Measurements from ENCODE around the gene EHD4. TPM values are rescaled to one million over a fixed set of nuclear protein-coding genes. Genes with fewer than 3 reads are reported as not detected.
A peak's percentile ranks its signal among the peaks of the same experiment; 100 is the strongest.

The EHD4 gene
- total RNA-seq, 1 donor from 2014 or later = 23.8 TPM

- no peaks in the 10 kb centered on the region for H3K9me3 Mint-ChIP-seq (ENCODE audit: low read depth)
- H3K4me1 Mint-ChIP-seq (ENCODE audit: low read depth) = no peaks in the 10 kb centered on the region
- TF ChIP-seq, protein P1, sequence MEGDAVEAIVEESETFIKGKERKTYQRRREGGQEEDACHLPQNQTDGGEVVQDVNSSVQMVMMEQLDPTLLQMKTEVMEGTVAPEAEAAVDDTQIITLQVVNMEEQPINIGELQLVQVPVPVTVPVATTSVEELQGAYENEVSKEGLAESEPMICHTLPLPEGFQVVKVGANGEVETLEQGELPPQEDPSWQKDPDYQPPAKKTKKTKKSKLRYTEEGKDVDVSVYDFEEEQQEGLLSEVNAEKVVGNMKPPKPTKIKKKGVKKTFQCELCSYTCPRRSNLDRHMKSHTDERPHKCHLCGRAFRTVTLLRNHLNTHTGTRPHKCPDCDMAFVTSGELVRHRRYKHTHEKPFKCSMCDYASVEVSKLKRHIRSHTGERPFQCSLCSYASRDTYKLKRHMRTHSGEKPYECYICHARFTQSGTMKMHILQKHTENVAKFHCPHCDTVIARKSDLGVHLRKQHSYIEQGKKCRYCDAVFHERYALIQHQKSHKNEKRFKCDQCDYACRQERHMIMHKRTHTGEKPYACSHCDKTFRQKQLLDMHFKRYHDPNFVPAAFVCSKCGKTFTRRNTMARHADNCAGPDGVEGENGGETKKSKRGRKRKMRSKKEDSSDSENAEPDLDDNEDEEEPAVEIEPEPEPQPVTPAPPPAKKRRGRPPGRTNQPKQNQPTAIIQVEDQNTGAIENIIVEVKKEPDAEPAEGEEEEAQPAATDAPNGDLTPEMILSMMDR (IDR thresholded peaks at IDR 0.05) = no peak
- DNase-seq (ENCODE audit: low spot score) = peak; percentile 30
- H3K27ac Mint-ChIP-seq (ENCODE audit: unreplicated experiment) = no peak overlapping the region
- no peak overlapping the region for H3K4me3 Mint-ChIP-seq (ENCODE audit: unreplicated experiment)
- no peaks in the 10 kb centered on the region for H3K36me3 Mint-ChIP-seq (ENCODE audit: low read depth)
- peaks cover 10% of the 10 kb centered on the region for H3K27me3 Mint-ChIP-seq (ENCODE audit: low read depth)
These were observed 23.1 kb upstream of the EHD4 start for GRCh38 chr15:41995476-41995855.

DNA sequence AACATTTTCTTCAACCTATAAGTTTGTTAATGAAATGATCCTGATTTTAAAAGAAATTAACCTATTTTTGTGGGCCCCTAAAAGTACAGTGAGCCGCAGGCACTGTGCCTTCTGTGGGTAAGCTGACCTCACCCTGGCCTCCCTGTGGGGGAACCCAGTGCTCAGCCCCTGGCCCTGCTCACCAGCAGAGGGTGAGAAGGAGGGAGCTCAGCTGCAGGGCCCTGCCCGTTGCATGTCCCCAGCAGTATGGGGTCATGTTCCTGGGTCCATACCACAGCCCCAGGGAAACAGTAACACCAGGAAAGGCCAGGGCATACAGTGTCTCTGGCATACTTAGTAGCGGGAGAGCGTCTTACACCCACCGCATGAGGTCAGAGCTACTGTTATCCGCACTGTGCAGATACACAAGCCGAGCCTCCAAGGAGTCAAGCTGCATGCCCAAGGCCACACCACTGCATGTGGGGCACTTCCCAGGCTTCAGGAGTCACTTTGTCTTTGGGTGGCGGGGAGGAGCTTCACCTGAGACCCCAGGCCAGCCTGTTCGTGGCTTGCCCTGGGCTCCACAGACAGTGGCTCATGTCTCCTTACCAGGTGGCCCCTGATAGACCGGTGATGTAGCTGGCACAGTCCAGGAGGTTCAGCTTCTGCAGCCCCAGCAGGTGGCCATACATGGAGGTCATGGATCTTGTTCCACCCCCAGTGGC, 22.6 kb upstream of the EHD4 start:
- TF ChIP-seq, protein P1 (IDR thresholded peaks at IDR 0.05) = no peak
- no peak overlapping the region for H3K27ac Mint-ChIP-seq (ENCODE audit: unreplicated experiment)
- H3K4me1 Mint-ChIP-seq (ENCODE audit: low read depth) = no peaks in the 10 kb centered on the region
- peak; percentile 49 for DNase-seq (ENCODE audit: low spot score)
- no peak overlapping the region for H3K4me3 Mint-ChIP-seq (ENCODE audit: unreplicated experiment)
- H3K27me3 Mint-ChIP-seq (ENCODE audit: low read depth) = peaks cover 9% of the 10 kb centered on the region
- H3K36me3 Mint-ChIP-seq (ENCODE audit: low read depth) = no peaks in the 10 kb centered on the region
- H3K9me3 Mint-ChIP-seq (ENCODE audit: low read depth) = no peaks in the 10 kb centered on the region

GRCh38 chr15:41994171-41994650, 21.9 kb upstream of the EHD4 start:
- DNase-seq (ENCODE audit: low spot score) = no peak
- TF ChIP-seq, protein P1 (IDR thresholded peaks at IDR 0.05) = no peak
- H3K27ac Mint-ChIP-seq (ENCODE audit: unreplicated experiment) = no peak overlapping the region
- no peaks in the 10 kb centered on the region for H3K9me3 Mint-ChIP-seq (ENCODE audit: low read depth)
- H3K27me3 Mint-ChIP-seq (ENCODE audit: low read depth) = peaks cover 4% of the 10 kb centered on the region
- H3K36me3 Mint-ChIP-seq (ENCODE audit: low read depth) = no peaks in the 10 kb centered on the region
- no peak overlapping the region for H3K4me3 Mint-ChIP-seq (ENCODE audit: unreplicated experiment)
- H3K4me1 Mint-ChIP-seq (ENCODE audit: low read depth) = no peaks in the 10 kb centered on the region

DNA sequence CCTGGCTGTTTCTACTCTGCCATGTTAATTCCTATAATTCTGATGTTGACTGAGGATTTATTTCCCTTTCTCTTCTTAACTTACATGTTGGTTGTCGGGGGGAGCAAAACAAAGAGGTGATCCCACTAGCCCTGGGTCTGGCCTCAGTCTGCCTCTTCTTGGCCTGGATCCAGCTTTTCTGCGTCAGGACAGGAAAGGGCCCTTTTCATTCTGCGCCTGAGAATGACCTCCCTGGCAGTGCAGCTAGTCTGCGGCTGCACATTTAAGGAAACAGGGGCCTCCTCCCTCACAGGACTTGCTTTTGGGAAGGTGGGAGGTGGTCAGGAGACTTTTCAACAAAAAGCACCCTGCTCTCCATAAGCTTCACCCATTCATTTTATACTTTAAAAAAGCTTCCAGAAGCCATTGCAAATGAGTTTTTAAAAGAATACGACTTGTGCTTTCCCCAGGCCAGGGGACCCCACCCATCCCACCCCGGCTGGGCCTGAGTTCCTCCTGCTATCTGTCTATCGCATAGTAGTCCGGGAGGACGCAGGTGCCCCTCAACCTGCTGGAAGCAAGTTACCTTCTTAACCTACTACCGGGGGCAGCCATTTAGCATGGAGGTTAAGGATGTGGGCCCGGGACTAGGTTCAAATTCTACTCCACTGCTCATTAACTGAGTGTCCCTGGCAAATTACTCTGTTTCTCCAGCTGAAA, 21.3 kb upstream of the EHD4 start:
- H3K4me1 Mint-ChIP-seq (ENCODE audit: low read depth) = no peaks in the 10 kb centered on the region
- no peak overlapping the region for H3K27ac Mint-ChIP-seq (ENCODE audit: unreplicated experiment)
- H3K27me3 Mint-ChIP-seq (ENCODE audit: low read depth) = peaks cover 3% of the 10 kb centered on the region
- TF ChIP-seq, protein P1 (IDR thresholded peaks at IDR 0.05) = no peak
- no peak overlapping the region for H3K4me3 Mint-ChIP-seq (ENCODE audit: unreplicated experiment)
- H3K9me3 Mint-ChIP-seq (ENCODE audit: low read depth) = no peaks in the 10 kb centered on the region
- H3K36me3 Mint-ChIP-seq (ENCODE audit: low read depth) = no peaks in the 10 kb centered on the region
- DNase-seq (ENCODE audit: low spot score) = no peak

GRCh38 chr15:41992803-41993190, 20.4 kb upstream of the EHD4 start:
- no peak for DNase-seq (ENCODE audit: low spot score)
- TF ChIP-seq, protein P1 (IDR thresholded peaks at IDR 0.05) = no peak
- Mint-ChIP-seq H3K4me1 (ENCODE audit: low read depth) (no peaks in the 10 kb centered on the region), H3K36me3 (ENCODE audit: low read depth) (no peaks in the 10 kb centered on the region), H3K27ac (ENCODE audit: unreplicated experiment) (no peak overlapping the region), H3K4me3 (ENCODE audit: unreplicated experiment) (no peak overlapping the region), H3K27me3 (ENCODE audit: low read depth) (peaks cover 8% of the 10 kb centered on the region), H3K9me3 (ENCODE audit: low read depth) (no peaks in the 10 kb centered on the region)
